ENCODE measurements around the gene MAN1B1.

DNA sequence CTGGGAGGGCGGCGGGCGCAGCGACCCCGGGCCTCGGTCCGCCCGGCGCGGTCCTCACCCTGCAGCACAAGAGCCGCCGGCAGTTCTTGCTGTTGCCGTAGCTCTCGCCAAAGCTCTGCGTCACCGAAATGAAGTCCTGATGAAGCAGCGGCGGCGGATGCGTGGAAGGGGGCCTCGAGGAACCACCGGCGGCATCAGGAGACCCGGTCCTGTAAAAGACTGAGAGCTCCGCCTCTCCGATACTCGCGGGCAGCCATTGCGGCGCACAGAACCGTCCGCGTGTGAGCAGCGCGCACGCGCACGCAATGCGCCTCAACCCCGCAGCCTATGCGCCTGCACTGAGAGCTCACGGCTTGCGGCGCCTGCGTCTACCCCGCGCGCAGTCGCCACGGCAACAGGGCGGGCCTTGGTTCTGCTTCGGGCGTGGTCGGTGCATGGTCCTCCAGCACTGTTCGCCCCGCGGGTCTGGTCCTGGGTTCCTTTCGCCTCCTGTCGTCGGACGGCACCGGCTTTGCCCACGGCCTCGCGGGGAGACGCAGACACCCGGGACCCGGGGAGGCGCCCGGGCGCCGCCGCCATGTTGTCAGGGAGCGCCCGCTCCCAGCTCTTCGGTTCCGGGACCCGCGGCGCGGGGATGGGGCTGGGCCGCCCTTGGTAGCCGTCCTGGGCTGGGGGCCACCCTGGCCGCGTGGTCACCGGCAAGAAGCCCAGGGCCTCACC is 42.8 kb downstream of the MAN1B1 start:
- TF ChIP-seq, protein P1, sequence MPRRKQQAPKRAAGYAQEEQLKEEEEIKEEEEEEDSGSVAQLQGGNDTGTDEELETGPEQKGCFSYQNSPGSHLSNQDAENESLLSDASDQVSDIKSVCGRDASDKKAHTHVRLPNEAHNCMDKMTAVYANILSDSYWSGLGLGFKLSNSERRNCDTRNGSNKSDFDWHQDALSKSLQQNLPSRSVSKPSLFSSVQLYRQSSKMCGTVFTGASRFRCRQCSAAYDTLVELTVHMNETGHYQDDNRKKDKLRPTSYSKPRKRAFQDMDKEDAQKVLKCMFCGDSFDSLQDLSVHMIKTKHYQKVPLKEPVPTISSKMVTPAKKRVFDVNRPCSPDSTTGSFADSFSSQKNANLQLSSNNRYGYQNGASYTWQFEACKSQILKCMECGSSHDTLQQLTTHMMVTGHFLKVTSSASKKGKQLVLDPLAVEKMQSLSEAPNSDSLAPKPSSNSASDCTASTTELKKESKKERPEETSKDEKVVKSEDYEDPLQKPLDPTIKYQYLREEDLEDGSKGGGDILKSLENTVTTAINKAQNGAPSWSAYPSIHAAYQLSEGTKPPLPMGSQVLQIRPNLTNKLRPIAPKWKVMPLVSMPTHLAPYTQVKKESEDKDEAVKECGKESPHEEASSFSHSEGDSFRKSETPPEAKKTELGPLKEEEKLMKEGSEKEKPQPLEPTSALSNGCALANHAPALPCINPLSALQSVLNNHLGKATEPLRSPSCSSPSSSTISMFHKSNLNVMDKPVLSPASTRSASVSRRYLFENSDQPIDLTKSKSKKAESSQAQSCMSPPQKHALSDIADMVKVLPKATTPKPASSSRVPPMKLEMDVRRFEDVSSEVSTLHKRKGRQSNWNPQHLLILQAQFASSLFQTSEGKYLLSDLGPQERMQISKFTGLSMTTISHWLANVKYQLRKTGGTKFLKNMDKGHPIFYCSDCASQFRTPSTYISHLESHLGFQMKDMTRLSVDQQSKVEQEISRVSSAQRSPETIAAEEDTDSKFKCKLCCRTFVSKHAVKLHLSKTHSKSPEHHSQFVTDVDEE (CRISPR knock-in tag; IDR thresholded peaks at IDR 0.05): no peak
- TF ChIP-seq, protein P2, sequence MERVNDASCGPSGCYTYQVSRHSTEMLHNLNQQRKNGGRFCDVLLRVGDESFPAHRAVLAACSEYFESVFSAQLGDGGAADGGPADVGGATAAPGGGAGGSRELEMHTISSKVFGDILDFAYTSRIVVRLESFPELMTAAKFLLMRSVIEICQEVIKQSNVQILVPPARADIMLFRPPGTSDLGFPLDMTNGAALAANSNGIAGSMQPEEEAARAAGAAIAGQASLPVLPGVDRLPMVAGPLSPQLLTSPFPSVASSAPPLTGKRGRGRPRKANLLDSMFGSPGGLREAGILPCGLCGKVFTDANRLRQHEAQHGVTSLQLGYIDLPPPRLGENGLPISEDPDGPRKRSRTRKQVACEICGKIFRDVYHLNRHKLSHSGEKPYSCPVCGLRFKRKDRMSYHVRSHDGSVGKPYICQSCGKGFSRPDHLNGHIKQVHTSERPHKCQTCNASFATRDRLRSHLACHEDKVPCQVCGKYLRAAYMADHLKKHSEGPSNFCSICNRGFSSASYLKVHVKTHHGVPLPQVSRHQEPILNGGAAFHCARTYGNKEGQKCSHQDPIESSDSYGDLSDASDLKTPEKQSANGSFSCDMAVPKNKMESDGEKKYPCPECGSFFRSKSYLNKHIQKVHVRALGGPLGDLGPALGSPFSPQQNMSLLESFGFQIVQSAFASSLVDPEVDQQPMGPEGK (CRISPR knock-in tag; IDR thresholded peaks at IDR 0.05; ENCODE audit: borderline replicate concordance): no peak
